HepG2 (cell line): ENCODE results near the gene GPR152. TPM values are rescaled to one million over a fixed set of nuclear protein-coding genes. Genes with fewer than 3 reads are reported as not detected.

Source experiments
- ATAC-seq: fragments of 200-7000 bp; cut with Tn5 transposase; 3 replicates; pipeline ENCODE4 v1.9.1; 2020; ENCODE audit warnings: mild to moderate bottlenecking, moderate library complexity
- BruUV-seq: library from RNA; stranded (reverse); fragments of 400-500 nt; replicated peaks from 2 replicates; lab custom pipeline; 2021; lab: Mats Ljungman, UMichigan
- CTCF ChIA-PET: fragments of 300-600 bp; formaldehyde crosslinking; extraction: SDS; loops from one replicate; lab custom pipeline; 2021; ENCODE audit warnings: low total read pairs, inconsistent platforms, low intra/inter-chr PET ratio; lab: Yijun Ruan, JAX
- POLR2A ChIA-PET: fragments of 350-600 bp; sonication (Branson Sonifier 250); formaldehyde crosslinking; loops from one replicate; lab custom pipeline; 2020; ENCODE audit warnings: antibody characterized with exemption, inconsistent platforms; lab: Yijun Ruan, JAX
- DNase-seq: peaks from one replicate; pipeline ENCODE4 v3.0.0-alpha.2; 2015; ENCODE audit warnings: low spot score
- FAIRE-seq: peaks from 3 replicates; lab custom pipeline; 2011; peaks lifted over from hg19 to GRCh38; lab: Jason Lieb, UNC
- H2AFZ ChIP-seq: one replicate; pipeline ENCODE4 v1.6.1; 2011; ENCODE audit warnings: low read length, inconsistent platforms
- H3K27ac ChIP-seq: fragments of 300-600 bp; 3 replicates; pipeline ENCODE4 v1.8.0; 2011; ENCODE audit warnings: mixed run types, mild to moderate bottlenecking, mixed read lengths, low read length, inconsistent platforms; ENCODE audit not compliant: insufficient read depth; ENCODE audit errors: extremely low read length
- H3K27me3 ChIP-seq, 2 experiments: fragments of 200-600 bp in 1 of 2; 2 replicates in 1 of 2; 3 replicates in 1 of 2; pipeline versions ENCODE4 v1.6.0 to v1.8.0; 2011; ENCODE audit warnings: low read length in 2 of 2, mild to moderate bottlenecking in 2 of 2, moderate library complexity in 2 of 2, inconsistent platforms in 1 of 2; ENCODE audit not compliant: insufficient read depth in 2 of 2, control insufficient read depth in 1 of 2
- H3K36me3 ChIP-seq, 2 experiments: fragments of 200-600 bp in 1 of 2; replicated peaks in 1 of 2; 2 replicates in 1 of 2; 3 replicates in 1 of 2; pipeline versions ENCODE4 v1.5.1 to v1.8.0; 2011; ENCODE audit warnings: low read length in 2 of 2, inconsistent platforms in 1 of 2; ENCODE audit not compliant: insufficient read depth in 2 of 2, control insufficient read depth in 1 of 2
- H3K4me1 ChIP-seq: 2 replicates; pipeline ENCODE4 v1.5.1; 2012; ENCODE audit warnings: low read length, inconsistent platforms; ENCODE audit not compliant: insufficient read depth
- H3K4me2 ChIP-seq: 2 replicates; pipeline ENCODE4 v1.6.0; 2011; ENCODE audit warnings: low read depth, low read length, inconsistent platforms
- H3K4me3 ChIP-seq, 3 experiments: fragments of 200-600 bp in 1 of 3; sonication (generic), shearing (Covaris generic) in 1 of 3; replicated peaks in 1 of 3; 2 replicates each; pipeline ENCODE4 v1.5.1; 2011 to 2016; ENCODE audit warnings: low read length in 3 of 3, inconsistent platforms in 2 of 3, low read depth in 2 of 3, mild to moderate bottlenecking in 2 of 3, control low read depth in 1 of 3, mixed read lengths in 1 of 3; ENCODE audit not compliant: insufficient read depth in 1 of 3
- H3K79me2 ChIP-seq: one replicate; pipeline ENCODE4 v1.6.1; 2011; ENCODE audit warnings: low read length, inconsistent platforms; ENCODE audit not compliant: insufficient read depth
- H3K9ac ChIP-seq: 2 replicates; pipeline ENCODE4 v1.6.0; 2011; ENCODE audit warnings: mild to moderate bottlenecking, low read depth, low read length, inconsistent platforms; ENCODE audit not compliant: insufficient read depth
- H3K9me3 ChIP-seq: 2 replicates; pipeline ENCODE4 v1.5.1; 2012; ENCODE audit warnings: mild to moderate bottlenecking, low read length
- H4K20me1 ChIP-seq: 2 replicates; pipeline ENCODE4 v1.6.0; 2011; ENCODE audit warnings: inconsistent platforms, mild to moderate bottlenecking, low read length, moderate library complexity; ENCODE audit not compliant: insufficient read depth
- CHD4 ChIP-seq: fragments of 200-600 bp; sonication (generic); IDR thresholded peaks from 2 replicates; pipeline ENCODE4 v1.7.0; 2017; ENCODE audit warnings: mild to moderate bottlenecking, low read length, borderline replicate concordance
- GATAD2A ChIP-seq: IDR thresholded peaks from 2 replicates; pipeline ENCODE4 v1.6.1; 2016
- JDP2 ChIP-seq: sonication (generic); formaldehyde crosslinking; IDR thresholded peaks from 2 replicates; pipeline ENCODE4 v1.8.1; 2022; ENCODE audit warnings: missing genetic modification reagents, borderline replicate concordance
- KDM4B ChIP-seq: sonication (generic); formaldehyde crosslinking; IDR thresholded peaks from 2 replicates; pipeline ENCODE4 v1.4.0; 2020; ENCODE audit warnings: missing genetic modification reagents
- MXI1 ChIP-seq: IDR thresholded peaks from 3 replicates; pipeline ENCODE4 v1.6.1; 2012; ENCODE audit warnings: low read depth, low read length, inconsistent platforms, borderline replicate concordance
- PHF21A ChIP-seq: sonication (generic); formaldehyde crosslinking; IDR thresholded peaks from 2 replicates; pipeline ENCODE4 v1.5.0; 2020; ENCODE audit warnings: mild to moderate bottlenecking, missing genetic modification reagents
- SNAI1 ChIP-seq: sonication (generic); formaldehyde crosslinking; IDR thresholded peaks from 2 replicates; pipeline ENCODE4 v1.5.0; 2020; ENCODE audit warnings: mild to moderate bottlenecking, missing genetic modification reagents, borderline replicate concordance
- U2AF2 ChIP-seq: fragments of 200-400 bp; formaldehyde crosslinking; IDR thresholded peaks from 2 replicates; pipeline ENCODE4 v1.6.1; 2017; ENCODE audit warnings: low read depth, mild to moderate bottlenecking, low read length
- ZNF3 ChIP-seq: IDR thresholded peaks from 2 replicates; pipeline ENCODE4 v1.7.0; 2017; ENCODE audit warnings: inconsistent platforms
- ZNF317 ChIP-seq: sonication (generic); formaldehyde crosslinking; IDR thresholded peaks from 2 replicates; pipeline ENCODE4 v1.5.0; 2020; ENCODE audit warnings: mild to moderate bottlenecking, missing genetic modification reagents
- ZNF792 ChIP-seq: IDR thresholded peaks from 2 replicates; pipeline ENCODE4 v1.6.1; 2016
- WGBS: methylation state at CpG from one replicate; pipeline ENCODE4 v1.1.6; 2017; ENCODE audit warnings: low lambda C conversion rate; 5-methylcytosine and 5-hydroxymethylcytosine counted together
- in situ Hi-C: cut with HindIII; loops from 2 replicates; pipeline ENCODE4 v1.10.0; 2017; ENCODE audit warnings: low pct_unique_long_range_greater_than_20kb; ENCODE audit not compliant: extremely low pct_ligation_motif_present
- intact Hi-C: fragments of 100-400 bp; cut with micrococcal nuclease; formaldehyde crosslinking; loops from one replicate; pipeline ENCODE4 v1.10.0; 2022; ENCODE audit not compliant: unreplicated experiment
- polyA plus RNA-seq, 8 experiments: library from polyadenylated mRNA; depleted of rRNA in 3 of 8; stranded (reverse) in 7 of 8; unstranded in 1 of 8; fragments of >200 nt; fragmentation: Illumina TruSeq in 4 of 8; extraction: Trizol in 4 of 8; gene quantifications; 2 replicates each; pipeline versions ENCODE4 v1.2.1 to v1.2.3, GENCODE V29; 2011 to 2016; ENCODE audit warnings: low read depth in 4 of 8, missing spikeins in 1 of 8, mixed read lengths in 1 of 8; ENCODE audit not compliant: insufficient read depth in 1 of 8
- total RNA-seq, 5 experiments: library from RNA; depleted of rRNA; stranded (reverse); fragments of >200 nt; fragmentation: Illumina TruSeq; extraction: Trizol; gene quantifications; 2 replicates each; pipeline ENCODE4 v1.2.3, GENCODE V29; 2016; ENCODE audit warnings: low read depth in 1 of 5
- TF ChIP-seq, protein P1 (sequence below): sonication (generic); formaldehyde crosslinking; IDR thresholded peaks from 2 replicates; pipeline ENCODE4 v1.5.0; 2020; ENCODE audit warnings: mild to moderate bottlenecking, missing genetic modification reagents, borderline replicate concordance
- TF ChIP-seq, protein P2 (sequence below), 2 experiments: fragments of 450-650 bp in 1 of 2; sonication (generic) in 1 of 2; formaldehyde crosslinking; IDR thresholded peaks; 2 replicates each; pipeline versions ENCODE4 v1.5.0 to v1.8.0; 2020 to 2022; ENCODE audit warnings: mild to moderate bottlenecking in 1 of 2, missing genetic modification reagents in 1 of 2

The GPR152 gene
- total and polyA plus RNA-seq, 2 of the 13 experiments (the other 11 are each of a cell fraction or from before 2014, with no cell fraction given), result not detected

DNA sequence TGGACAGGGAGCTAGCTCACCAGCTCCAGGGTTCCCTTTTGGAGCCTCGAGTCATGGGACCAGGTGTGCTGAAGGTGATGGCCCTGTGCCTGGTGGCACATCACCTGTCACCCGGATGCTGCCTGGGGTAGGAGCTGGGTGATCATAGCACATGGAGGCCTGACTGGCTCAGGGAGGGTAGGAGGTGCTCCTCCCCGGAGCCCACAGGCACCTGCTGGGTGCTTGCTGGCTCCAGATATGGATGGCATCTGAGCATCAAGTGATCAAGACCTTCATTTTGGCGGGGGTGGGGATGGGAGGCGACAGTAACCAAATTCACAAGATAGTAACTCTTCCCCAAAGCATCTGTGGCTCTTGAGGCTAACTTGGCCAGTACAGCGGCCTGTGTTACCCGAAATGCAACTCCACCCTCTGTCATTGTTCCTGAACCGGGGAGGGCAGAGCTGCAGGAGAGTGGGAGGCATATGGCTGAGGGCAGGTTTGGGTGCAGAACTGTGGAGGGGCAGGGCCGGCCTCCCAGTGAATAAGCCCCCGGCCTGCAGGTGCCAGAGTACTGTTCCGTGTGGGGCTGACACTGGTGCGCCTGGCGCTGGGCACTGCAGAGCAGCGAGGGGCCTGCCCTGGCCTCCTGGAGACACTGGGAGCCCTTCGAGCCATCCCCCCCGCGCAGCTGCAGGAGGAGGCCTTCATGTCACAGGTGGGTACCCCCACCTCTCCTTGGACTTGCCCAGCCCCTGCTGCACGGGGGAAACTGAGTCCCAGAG is 43.9 kb downstream of the GPR152 start:
- CTCF ChIA-PET, result no interaction called here
- in situ Hi-C loops, result no loop called here
- TF ChIP-seq PHF21A (CRISPR knock-in tag), result no peak
- TF ChIP-seq ZNF317 (CRISPR knock-in tag), result no peak
- TF ChIP-seq CHD4, result no peak
- TF ChIP-seq, protein P1, sequence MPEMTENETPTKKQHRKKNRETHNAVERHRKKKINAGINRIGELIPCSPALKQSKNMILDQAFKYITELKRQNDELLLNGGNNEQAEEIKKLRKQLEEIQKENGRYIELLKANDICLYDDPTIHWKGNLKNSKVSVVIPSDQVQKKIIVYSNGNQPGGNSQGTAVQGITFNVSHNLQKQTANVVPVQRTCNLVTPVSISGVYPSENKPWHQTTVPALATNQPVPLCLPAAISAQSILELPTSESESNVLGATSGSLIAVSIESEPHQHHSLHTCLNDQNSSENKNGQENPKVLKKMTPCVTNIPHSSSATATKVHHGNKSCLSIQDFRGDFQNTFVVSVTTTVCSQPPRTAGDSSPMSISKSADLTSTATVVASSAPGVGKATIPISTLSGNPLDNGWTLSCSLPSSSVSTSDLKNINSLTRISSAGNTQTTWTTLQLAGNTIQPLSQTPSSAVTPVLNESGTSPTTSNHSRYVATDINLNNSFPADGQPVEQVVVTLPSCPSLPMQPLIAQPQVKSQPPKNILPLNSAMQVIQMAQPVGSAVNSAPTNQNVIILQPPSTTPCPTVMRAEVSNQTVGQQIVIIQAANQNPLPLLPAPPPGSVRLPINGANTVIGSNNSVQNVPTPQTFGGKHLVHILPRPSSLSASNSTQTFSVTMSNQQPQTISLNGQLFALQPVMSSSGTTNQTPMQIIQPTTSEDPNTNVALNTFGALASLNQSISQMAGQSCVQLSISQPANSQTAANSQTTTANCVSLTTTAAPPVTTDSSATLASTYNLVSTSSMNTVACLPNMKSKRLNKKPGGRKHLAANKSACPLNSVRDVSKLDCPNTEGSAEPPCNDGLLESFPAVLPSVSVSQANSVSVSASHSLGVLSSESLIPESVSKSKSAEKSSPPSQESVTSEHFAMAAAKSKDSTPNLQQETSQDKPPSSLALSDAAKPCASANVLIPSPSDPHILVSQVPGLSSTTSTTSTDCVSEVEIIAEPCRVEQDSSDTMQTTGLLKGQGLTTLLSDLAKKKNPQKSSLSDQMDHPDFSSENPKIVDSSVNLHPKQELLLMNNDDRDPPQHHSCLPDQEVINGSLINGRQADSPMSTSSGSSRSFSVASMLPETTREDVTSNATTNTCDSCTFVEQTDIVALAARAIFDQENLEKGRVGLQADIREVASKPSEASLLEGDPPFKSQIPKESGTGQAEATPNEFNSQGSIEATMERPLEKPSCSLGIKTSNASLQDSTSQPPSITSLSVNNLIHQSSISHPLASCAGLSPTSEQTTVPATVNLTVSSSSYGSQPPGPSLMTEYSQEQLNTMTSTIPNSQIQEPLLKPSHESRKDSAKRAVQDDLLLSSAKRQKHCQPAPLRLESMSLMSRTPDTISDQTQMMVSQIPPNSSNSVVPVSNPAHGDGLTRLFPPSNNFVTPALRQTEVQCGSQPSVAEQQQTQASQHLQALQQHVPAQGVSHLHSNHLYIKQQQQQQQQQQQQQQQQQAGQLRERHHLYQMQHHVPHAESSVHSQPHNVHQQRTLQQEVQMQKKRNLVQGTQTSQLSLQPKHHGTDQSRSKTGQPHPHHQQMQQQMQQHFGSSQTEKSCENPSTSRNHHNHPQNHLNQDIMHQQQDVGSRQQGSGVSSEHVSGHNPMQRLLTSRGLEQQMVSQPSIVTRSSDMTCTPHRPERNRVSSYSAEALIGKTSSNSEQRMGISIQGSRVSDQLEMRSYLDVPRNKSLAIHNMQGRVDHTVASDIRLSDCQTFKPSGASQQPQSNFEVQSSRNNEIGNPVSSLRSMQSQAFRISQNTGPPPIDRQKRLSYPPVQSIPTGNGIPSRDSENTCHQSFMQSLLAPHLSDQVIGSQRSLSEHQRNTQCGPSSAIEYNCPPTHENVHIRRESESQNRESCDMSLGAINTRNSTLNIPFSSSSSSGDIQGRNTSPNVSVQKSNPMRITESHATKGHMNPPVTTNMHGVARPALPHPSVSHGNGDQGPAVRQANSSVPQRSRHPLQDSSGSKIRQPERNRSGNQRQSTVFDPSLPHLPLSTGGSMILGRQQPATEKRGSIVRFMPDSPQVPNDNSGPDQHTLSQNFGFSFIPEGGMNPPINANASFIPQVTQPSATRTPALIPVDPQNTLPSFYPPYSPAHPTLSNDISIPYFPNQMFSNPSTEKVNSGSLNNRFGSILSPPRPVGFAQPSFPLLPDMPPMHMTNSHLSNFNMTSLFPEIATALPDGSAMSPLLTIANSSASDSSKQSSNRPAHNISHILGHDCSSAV (CRISPR knock-in tag), result no peak
- no peak for TF ChIP-seq U2AF2
- TF ChIP-seq ZNF3 (CRISPR knock-in tag), result no peak
- TF ChIP-seq MXI1, result no peak
- no peak for TF ChIP-seq JDP2 (CRISPR knock-in tag)
- no peak for TF ChIP-seq GATAD2A (CRISPR knock-in tag)
- no peak for TF ChIP-seq ZNF792
- no peak for TF ChIP-seq KDM4B
- TF ChIP-seq, protein P2, sequence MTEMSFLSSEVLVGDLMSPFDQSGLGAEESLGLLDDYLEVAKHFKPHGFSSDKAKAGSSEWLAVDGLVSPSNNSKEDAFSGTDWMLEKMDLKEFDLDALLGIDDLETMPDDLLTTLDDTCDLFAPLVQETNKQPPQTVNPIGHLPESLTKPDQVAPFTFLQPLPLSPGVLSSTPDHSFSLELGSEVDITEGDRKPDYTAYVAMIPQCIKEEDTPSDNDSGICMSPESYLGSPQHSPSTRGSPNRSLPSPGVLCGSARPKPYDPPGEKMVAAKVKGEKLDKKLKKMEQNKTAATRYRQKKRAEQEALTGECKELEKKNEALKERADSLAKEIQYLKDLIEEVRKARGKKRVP (CRISPR knock-in tag; IDR thresholded peaks at IDR 0.05), result no peak
- TF ChIP-seq SNAI1 (CRISPR knock-in tag), result no peak

More for the DNA sequence above, 43.9 kb downstream of the GPR152 start:
- 15% methylated on average over 7 of the region's 18 CpGs for WGBS
- H4K20me1 ChIP-seq, result no peaks in the 10 kb centered on the region
- peaks cover 71% of the 10 kb centered on the region for H3K4me1 ChIP-seq
- H3K27ac ChIP-seq, result no peak overlapping the region
- no peak for DNase-seq
- no peak overlapping the region for H3K4me3 ChIP-seq
- BruUV-seq, result no TSS peak
- no peak for FAIRE-seq
- H3K9me3 ChIP-seq, result no peaks in the 10 kb centered on the region
- H3K4me2 ChIP-seq, result no peak overlapping the region
- H3K27me3 ChIP-seq, result peaks cover 3 to 34% of the 10 kb centered on the region in 2 experiments; a peak in 4 of 5 replicates
- H3K36me3 ChIP-seq, result no peaks in the 10 kb centered on the region
- H2AFZ ChIP-seq, result no peak overlapping the region
- H3K79me2 ChIP-seq, result no peaks in the 10 kb centered on the region
- H3K9ac ChIP-seq, result no peak overlapping the region
- POLR2A ChIA-PET, result interaction anchor here (2.2 kb wide), 1 partner anchor 12 kb away, joined by 8 read pairs; no protein-coding TSS in a partner anchor
- intact Hi-C loops, result no loop called here
- ATAC-seq, result no peak
